Dendritic cell treated with granulocyte-macrophage colony-stimulating factor and Interleukin-4, amounts not matched to agents 40 ng/mL and 50 ng/mL, for 4 days (primary cell): ENCODE results near the gene OR51F1.
"Not testable (repeated sequence)": the region's sequence is repeated elsewhere in the genome, so short reads cannot be mapped to it uniquely, and the experiment has no call there.

ENCODE experiments used
- H3K27ac Mint-ChIP-seq: one replicate; pipeline ENCODE4 v1.8.0; 2022; ENCODE audit warnings: mild to moderate bottlenecking, mixed read lengths
- H3K27me3 Mint-ChIP-seq: one replicate; pipeline ENCODE4 v1.8.0; 2022; ENCODE audit warnings: mild to moderate bottlenecking, mixed read lengths
- H3K36me3 Mint-ChIP-seq: one replicate; pipeline ENCODE4 v1.8.0; 2022; ENCODE audit warnings: low read depth, mixed read lengths
- H3K4me1 Mint-ChIP-seq: one replicate; pipeline ENCODE4 v1.8.0; 2022; ENCODE audit warnings: low read depth, mixed read lengths
- H3K4me3 Mint-ChIP-seq: one replicate; pipeline ENCODE4 v1.8.0; 2022; ENCODE audit warnings: mild to moderate bottlenecking, moderate library complexity, mixed read lengths
- H3K9me3 Mint-ChIP-seq: one replicate; pipeline ENCODE4 v1.8.0; 2022; ENCODE audit warnings: mixed read lengths
- intact Hi-C: fragments of 100-400 bp; cut with micrococcal nuclease; formaldehyde crosslinking; loops from one replicate; pipeline ENCODE4 v1.15.0; 2022

OR51F1 gene

GRCh38 chr11:4727171-4727570, 42.6 kb downstream of the OR51F1 start:
- no peak overlapping the region for H3K27ac Mint-ChIP-seq
- H3K27me3 Mint-ChIP-seq: no peaks in the 10 kb centered on the region
- H3K36me3 Mint-ChIP-seq: no peaks in the 10 kb centered on the region
- H3K4me1 Mint-ChIP-seq: no peaks in the 10 kb centered on the region
- H3K4me3 Mint-ChIP-seq: no peak overlapping the region
- intact Hi-C loops: no loop called here
- H3K9me3 Mint-ChIP-seq: no peaks in the 10 kb centered on the region

- H3K4me1 Mint-ChIP-seq, H3K27me3 Mint-ChIP-seq, H3K4me3 Mint-ChIP-seq, H3K27ac Mint-ChIP-seq, intact Hi-C loops, H3K36me3 Mint-ChIP-seq, H3K9me3 Mint-ChIP-seq: not testable (repeated sequence)
Measured at GRCh38 chr11:4722616-4723534, 46.9 kb downstream of the OR51F1 start.
